CD4-positive, alpha-beta memory T cell (primary cell): ENCODE data around the gene MTUS2. TPM values are rescaled to one million over a fixed set of nuclear protein-coding genes. Genes with fewer than 3 reads are reported as not detected.
A peak's percentile ranks its signal among the peaks of the same experiment; 100 is the strongest.

Experiments
- CTCF ChIA-PET: fragments of 350-600 bp; sonication (Branson Sonifier 250); formaldehyde crosslinking; loops from one replicate; lab custom pipeline; 2021; ENCODE audit warnings: inconsistent platforms; ENCODE audit not compliant: partially characterized antibody; lab: Charles Lee
- POLR2A ChIA-PET: fragments of 350-600 bp; sonication (Branson Sonifier 250); formaldehyde crosslinking; loops from one replicate; lab custom pipeline; 2021; ENCODE audit not compliant: partially characterized antibody; lab: Charles Lee
- DNase-seq, 5 donors: peaks; one replicate each; pipeline versions ENCODE4 v3.0.0 to v3.0.0-alpha.2; 2020 to 2022; ENCODE audit warnings: mixed read lengths in 1 of 5
- H3K27ac ChIP-seq: one replicate; pipeline ENCODE4 v1.7.0; 2013; ENCODE audit warnings: low read depth, low read length
- H3K27me3 ChIP-seq: 2 replicates; pipeline ENCODE4 v1.7.0; 2013; ENCODE audit warnings: mild to moderate bottlenecking, low read length, moderate library complexity; ENCODE audit not compliant: insufficient read depth
- H3K36me3 ChIP-seq: 2 replicates; pipeline ENCODE4 v1.7.0; 2013; ENCODE audit warnings: mild to moderate bottlenecking, low read length, moderate library complexity; ENCODE audit not compliant: insufficient read depth
- H3K4me1 ChIP-seq: 2 replicates; pipeline ENCODE4 v1.7.0; 2013; ENCODE audit warnings: mild to moderate bottlenecking, low read length, moderate library complexity; ENCODE audit not compliant: insufficient read depth
- H3K4me3 ChIP-seq, 2 donors: one replicate each; pipeline ENCODE4 v1.7.0; 2013; ENCODE audit warnings: low read length in 2 of 2, mild to moderate bottlenecking in 1 of 2
- H3K9me3 ChIP-seq, 2 donors: one replicate each; pipeline ENCODE4 v1.7.0; 2013; ENCODE audit warnings: low read length in 2 of 2, control low read depth in 1 of 2; ENCODE audit not compliant: control insufficient read depth in 1 of 2
- H3K27ac Mint-ChIP-seq, 7 donors: one replicate each; pipeline ENCODE4 v1.8.0; 2020 to 2021; ENCODE audit warnings: mixed read lengths in 7 of 7, mild to moderate bottlenecking in 6 of 7, inconsistent platforms in 3 of 7, moderate library complexity in 3 of 7
- H3K27me3 Mint-ChIP-seq, 2 donors: one replicate each; pipeline ENCODE4 v1.8.0; 2020 to 2021; ENCODE audit warnings: mixed read lengths in 2 of 2
- H3K36me3 Mint-ChIP-seq, 2 donors: one replicate each; pipeline ENCODE4 v1.8.0; 2020 to 2021; ENCODE audit warnings: mixed read lengths in 2 of 2, inconsistent platforms in 1 of 2, mild to moderate bottlenecking in 1 of 2
- H3K4me1 Mint-ChIP-seq, 4 donors: one replicate each; pipeline ENCODE4 v1.8.0; 2020 to 2021; ENCODE audit warnings: mixed read lengths in 4 of 4, mild to moderate bottlenecking in 1 of 4
- H3K4me3 Mint-ChIP-seq, 8 donors: one replicate each; pipeline ENCODE4 v1.8.0; 2020 to 2021; ENCODE audit warnings: mixed read lengths in 8 of 8, mild to moderate bottlenecking in 7 of 8, moderate library complexity in 6 of 8, inconsistent platforms in 3 of 8
- H3K9me3 Mint-ChIP-seq, 8 donors: one replicate each; pipeline ENCODE4 v1.8.0; 2020 to 2021; ENCODE audit warnings: mixed read lengths in 8 of 8, mild to moderate bottlenecking in 5 of 8, inconsistent platforms in 3 of 8, moderate library complexity in 1 of 8
- intact Hi-C: fragments of 100-400 bp; cut with micrococcal nuclease; formaldehyde crosslinking; loops from one replicate; pipeline ENCODE4 v1.15.1; 2023
- polyA plus RNA-seq, 2 donors: library from polyadenylated mRNA; unstranded; fragments of 300-500 nt; fragmentation: Illumina TruSeq; gene quantifications; one replicate each; pipeline ENCODE4 v1.2.3, GENCODE V29; 2021
- total RNA-seq, 2 experiments: library from RNA; stranded (reverse); gene quantifications; one replicate each; pipeline ENCODE4 v1.2.3, GENCODE V29; 2021

Gene MTUS2
- total and polyA plus RNA-seq, 4 experiments from 2014 or later, result 0.12 to 1.1 (median 0.60) TPM

- Mint-ChIP-seq H3K9me3 (no peaks in the 10 kb centered on the region), H3K36me3 (peaks cover 31 to 51% of the 10 kb centered on the region in 2 donors)
These were observed 693.2 kb downstream of the MTUS2 start for GRCh38 chr13:29513002-29513980.

DNA sequence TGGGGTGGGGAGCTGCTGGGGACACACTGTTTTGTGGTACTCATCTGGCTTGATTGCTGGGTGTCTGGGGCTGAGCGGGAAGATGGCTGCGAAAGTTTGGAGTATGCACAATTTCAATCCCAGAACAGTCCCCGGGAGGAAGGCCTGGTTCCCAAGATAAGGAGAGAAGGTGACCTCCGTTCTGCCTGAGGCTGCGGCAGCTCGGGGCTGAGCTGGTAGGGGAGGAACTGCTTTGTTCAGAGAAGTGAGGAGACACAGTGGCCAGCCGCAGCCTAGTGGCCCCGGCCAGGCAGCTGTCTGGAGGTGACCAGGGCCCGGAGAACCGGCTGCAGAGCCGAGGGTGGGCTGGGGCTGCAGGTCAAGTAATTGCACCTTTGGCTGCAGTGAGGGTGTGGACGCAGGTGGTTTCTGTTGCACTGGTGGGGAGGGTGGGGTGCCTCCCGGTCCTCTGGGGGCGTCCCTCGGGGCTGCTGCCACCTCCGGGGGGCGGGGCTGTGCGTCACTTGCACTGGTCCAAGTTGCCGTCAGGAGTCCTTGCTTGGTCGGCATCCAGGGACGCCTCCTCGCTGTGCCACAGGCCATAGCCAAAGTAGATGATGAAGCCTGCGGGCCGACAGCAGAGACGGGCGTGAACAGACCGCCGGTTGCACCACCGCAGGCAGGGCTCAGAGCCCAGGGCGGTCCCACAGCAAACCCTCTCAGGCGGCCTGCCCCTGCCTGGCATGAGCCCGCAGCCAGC, 694.0 kb downstream of the MTUS2 start:
- Mint-ChIP-seq H3K36me3 (peaks cover 31 to 60% of the 10 kb centered on the region in 2 donors), H3K9me3 (no peaks in the 10 kb centered on the region), H3K27me3 (no peaks in the 10 kb centered on the region), H3K4me3 (no peak overlapping the region), H3K27ac (no peak overlapping the region), H3K4me1 (no peaks in the 10 kb centered on the region)
- no peaks in the 10 kb centered on the region for H3K27me3 ChIP-seq
- DNase-seq, result no peak
- CTCF ChIA-PET, result interaction anchor here (1.1 to 9.8 kb wide), 2 partner anchors 193 to 194 kb away, joined by 3 to 162 read pairs; no protein-coding TSS in a partner anchor
- peaks cover 25% of the 10 kb centered on the region for H3K36me3 ChIP-seq
- H3K4me1 ChIP-seq, result no peaks in the 10 kb centered on the region
- POLR2A ChIA-PET, result no interaction called here
- H3K27ac ChIP-seq, result no peak overlapping the region
- no peaks in the 10 kb centered on the region for H3K9me3 ChIP-seq
- H3K4me3 ChIP-seq, result no peak overlapping the region
- intact Hi-C loops, result no loop called here

More at GRCh38 chr13:29513002-29513980, 693.2 kb downstream of the MTUS2 start:
- no peak for DNase-seq
- intact Hi-C loops, result no loop called here
- CTCF ChIA-PET, result interaction anchor here (9.8 kb wide), 1 partner anchor 194 kb away, joined by 162 read pairs; no protein-coding TSS in a partner anchor
- Histone ChIP-seq H3K9me3 (no peaks in the 10 kb centered on the region), H3K4me1 (no peaks in the 10 kb centered on the region), H3K36me3 (peaks cover 25% of the 10 kb centered on the region), H3K27me3 (no peaks in the 10 kb centered on the region), H3K4me3 (no peak overlapping the region), H3K27ac (no peak overlapping the region)
- no peaks in the 10 kb centered on the region for H3K4me1 Mint-ChIP-seq
- H3K27ac Mint-ChIP-seq, result peak overlapping the region in 1 of 7 donors; percentile 53
- POLR2A ChIA-PET, result no interaction called here
- no peak overlapping the region for H3K4me3 Mint-ChIP-seq
- H3K27me3 Mint-ChIP-seq, result no peaks in the 10 kb centered on the region

DNA sequence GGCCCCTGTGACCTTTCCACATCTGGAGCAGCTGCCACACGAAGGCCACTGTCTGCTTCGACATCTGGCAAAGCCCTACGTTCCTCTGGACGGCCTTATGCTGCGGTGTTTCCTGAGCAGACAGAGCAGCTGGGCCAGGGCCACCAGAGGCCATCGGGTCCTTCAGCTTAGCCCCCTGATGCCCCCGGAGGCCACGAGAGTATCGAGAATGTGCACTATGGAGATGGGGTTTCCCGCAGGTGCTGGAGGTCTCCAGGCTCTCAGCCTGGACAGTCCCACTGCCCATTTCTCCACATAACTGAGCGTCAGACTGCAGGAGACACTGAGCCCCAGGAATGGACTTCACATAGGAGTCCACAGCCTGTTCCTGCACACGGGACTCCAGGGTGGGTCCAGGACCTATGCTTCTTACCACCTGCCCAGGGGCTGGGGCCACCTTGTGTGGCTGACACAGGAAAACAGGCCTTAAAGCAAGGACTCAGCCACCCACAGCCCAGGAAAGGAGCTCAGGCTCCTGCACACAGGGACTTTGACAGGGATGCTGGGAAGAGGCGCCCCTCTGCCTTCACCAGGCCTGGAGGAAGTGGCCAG, 694.7 kb downstream of the MTUS2 start:
- Histone ChIP-seq H3K27ac (no peak overlapping the region), H3K9me3 (no peaks in the 10 kb centered on the region), H3K4me1 (no peaks in the 10 kb centered on the region), H3K36me3 (peaks cover 25% of the 10 kb centered on the region), H3K27me3 (no peaks in the 10 kb centered on the region), H3K4me3 (no peak overlapping the region)
- POLR2A ChIA-PET, result no interaction called here
- H3K27ac Mint-ChIP-seq, result no peak overlapping the region
- H3K4me3 Mint-ChIP-seq, result no peak overlapping the region
- no peak for DNase-seq
- no peaks in the 10 kb centered on the region for H3K4me1 Mint-ChIP-seq
- CTCF ChIA-PET, result interaction anchor here (0.9 to 1.1 kb wide), 2 partner anchors 11 to 194 kb away, joined by 3 to 5 read pairs; no protein-coding TSS in a partner anchor
- no peaks in the 10 kb centered on the region for H3K9me3 Mint-ChIP-seq
- intact Hi-C loops, result no loop called here
- peaks cover 32 to 63% of the 10 kb centered on the region in 2 donors for H3K36me3 Mint-ChIP-seq
- no peaks in the 10 kb centered on the region for H3K27me3 Mint-ChIP-seq

- CTCF ChIA-PET, result interaction anchor here (0.9 to 1.1 kb wide), 2 partner anchors 12 to 193 kb away, joined by 3 to 5 read pairs; no protein-coding TSS in a partner anchor
- Histone ChIP-seq H3K4me3 (no peak overlapping the region), H3K27me3 (no peaks in the 10 kb centered on the region), H3K9me3 (no peaks in the 10 kb centered on the region), H3K27ac (no peak overlapping the region), H3K4me1 (no peaks in the 10 kb centered on the region), H3K36me3 (peaks cover 25% of the 10 kb centered on the region)
- POLR2A ChIA-PET, result no interaction called here
- Mint-ChIP-seq H3K27me3 (no peaks in the 10 kb centered on the region), H3K4me1 (no peaks in the 10 kb centered on the region), H3K36me3 (peaks cover 36 to 69% of the 10 kb centered on the region in 2 donors), H3K27ac (no peak overlapping the region), H3K9me3 (no peaks in the 10 kb centered on the region), H3K4me3 (no peak overlapping the region)
- intact Hi-C loops, result no loop called here
- no peak for DNase-seq
These were observed 695.2 kb downstream of the MTUS2 start for GRCh38 chr13:29515372-29515771.

DNA sequence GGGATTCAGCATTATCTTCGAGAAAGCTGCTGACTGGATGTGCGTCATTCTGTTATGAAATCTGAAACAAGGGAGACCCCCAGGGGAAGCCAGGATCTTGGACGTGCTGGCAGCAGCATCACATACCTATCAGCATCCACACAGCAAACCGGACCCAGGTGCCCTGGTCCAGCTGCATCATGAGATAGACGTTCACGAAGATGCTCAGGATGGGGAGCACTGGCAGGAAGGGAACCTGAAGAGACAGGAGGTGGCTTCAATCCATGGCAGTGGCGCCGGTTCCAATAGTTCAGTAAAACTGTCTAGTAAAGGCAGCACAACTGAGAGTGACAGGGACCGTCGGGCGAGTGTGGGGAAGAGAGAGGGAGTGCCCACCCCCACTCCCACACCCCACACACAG, 695.9 kb downstream of the MTUS2 start:
- POLR2A ChIA-PET, result no interaction called here
- no peaks in the 10 kb centered on the region for H3K4me1 Mint-ChIP-seq

GRCh38 chr13:29516880-29517279, 696.7 kb downstream of the MTUS2 start:
- ChIA-PET POLR2A (no interaction called here), CTCF (interaction anchor here (1.5 to 5.4 kb wide), 2 partner anchors 8 to 191 kb away, joined by 5 to 38 read pairs; no protein-coding TSS in a partner anchor)
- Histone ChIP-seq H3K4me3 (no peak overlapping the region), H3K27me3 (no peaks in the 10 kb centered on the region), H3K36me3 (peaks cover 30% of the 10 kb centered on the region), H3K4me1 (no peaks in the 10 kb centered on the region), H3K27ac (no peak overlapping the region), H3K9me3 (no peaks in the 10 kb centered on the region)
- intact Hi-C loops, result no loop called here
- H3K4me3 Mint-ChIP-seq, result no peak overlapping the region
- H3K27me3 Mint-ChIP-seq, result no peaks in the 10 kb centered on the region
- DNase-seq, result no peak
- no peaks in the 10 kb centered on the region for H3K4me1 Mint-ChIP-seq
- peaks cover 39 to 76% of the 10 kb centered on the region in 2 donors for H3K36me3 Mint-ChIP-seq
- H3K27ac Mint-ChIP-seq, result peak overlapping the region in 1 of 7 donors; percentile 52
- no peaks in the 10 kb centered on the region for H3K9me3 Mint-ChIP-seq

More for the DNA sequence above, 695.9 kb downstream of the MTUS2 start:
- Histone ChIP-seq H3K9me3 (no peaks in the 10 kb centered on the region), H3K36me3 (peaks cover 25% of the 10 kb centered on the region), H3K27me3 (no peaks in the 10 kb centered on the region), H3K27ac (no peak overlapping the region), H3K4me1 (no peaks in the 10 kb centered on the region), H3K4me3 (no peak overlapping the region)
- intact Hi-C loops, result no loop called here
- Mint-ChIP-seq H3K4me3 (no peak overlapping the region), H3K9me3 (no peaks in the 10 kb centered on the region), H3K27me3 (no peaks in the 10 kb centered on the region), H3K36me3 (peaks cover 36 to 74% of the 10 kb centered on the region in 2 donors), H3K27ac (no peak overlapping the region)
- CTCF ChIA-PET, result no interaction called here
- no peak for DNase-seq
